ENCODE measurements around the gene ACP1. TPM values are rescaled to one million over a fixed set of nuclear protein-coding genes. Genes with fewer than 3 reads are reported as not detected.

The ACP1 gene
- total and polyA plus RNA-seq, 11 donors, result 51.4 to 99.7 (median 64.7) TPM

- ATAC-seq (no peak), DNase-seq (no peak)
- WGBS, 4 donors, result 85 to 89% (median 88%) methylated on average over 4 of the region's 4 CpGs
- H3K9me3 ChIP-seq, result no peaks in the 10 kb centered on the region
- TF ChIP-seq CTCF (IDR thresholded peaks at IDR 0.05) (no peak), POLR2A (IDR thresholded peaks at IDR 0.05) (no peak)
- no peak overlapping the region for H3K4me3 ChIP-seq
- H3K27me3 ChIP-seq, result no peaks in the 10 kb centered on the region
- H3K36me3 ChIP-seq, result peaks cover 0 to 86% (median 79%) of the 10 kb centered on the region in 9 donors
- H3K4me1 ChIP-seq, result peaks cover 0 to 10% (median 0%) of the 10 kb centered on the region in 12 donors
- no peak overlapping the region for H3K27ac ChIP-seq
- intact Hi-C loops (cut with DNase I), result no loop called here
Measured at GRCh38 chr2:279366-279765, 14.6 kb downstream of the ACP1 start.

GRCh38 chr2:279956-280649, 15.4 kb downstream of the ACP1 start:
- 52 to 67% (median 60%) methylated on average over 4 of the region's 4 CpGs for WGBS, 4 donors
- no peak overlapping the region for H3K4me3 ChIP-seq
- no peaks in the 10 kb centered on the region for H3K27me3 ChIP-seq
- intact Hi-C loops (cut with DNase I), result no loop called here
- peak overlapping the region in 8 of 12 donors; percentile 10 to 63 (median 33) for H3K27ac ChIP-seq
- DNase-seq, result no peak
- peaks cover 0 to 78% (median 73%) of the 10 kb centered on the region in 9 donors for H3K36me3 ChIP-seq
- peak in 3 of 4 donors; percentile 8 to 50 (median 38) for ATAC-seq
- peaks cover 0 to 13% (median 0%) of the 10 kb centered on the region in 12 donors for H3K4me1 ChIP-seq
- no peaks in the 10 kb centered on the region for H3K9me3 ChIP-seq
- TF ChIP-seq CTCF (IDR thresholded peaks at IDR 0.05), result no peak
- TF ChIP-seq POLR2A (IDR thresholded peaks at IDR 0.05), result no peak

GRCh38 chr2:280650-281110, 15.9 kb downstream of the ACP1 start:
- peak; percentile 48 to 71 (median 51) for ATAC-seq
- no peak overlapping the region for H3K4me3 ChIP-seq
- no peak for TF ChIP-seq CTCF (IDR thresholded peaks at IDR 0.05)
- TF ChIP-seq POLR2A (IDR thresholded peaks at IDR 0.05), result no peak
- H3K36me3 ChIP-seq, result peaks cover 0 to 72% (median 67%) of the 10 kb centered on the region in 9 donors
- WGBS, 4 donors, result 68 to 84% (median 73%) methylated on average over 7 of the region's 7 CpGs
- H3K4me1 ChIP-seq, result peaks cover 0 to 19% (median 0%) of the 10 kb centered on the region in 12 donors
- no peaks in the 10 kb centered on the region for H3K27me3 ChIP-seq
- peak overlapping the region in 8 of 12 donors; percentile 10 to 63 (median 33) for H3K27ac ChIP-seq
- no peak for DNase-seq
- no peaks in the 10 kb centered on the region for H3K9me3 ChIP-seq
- intact Hi-C loops (cut with DNase I), result no loop called here

GRCh38 chr2:281381-281780, 16.6 kb downstream of the ACP1 start:
- DNase-seq (no peak), ATAC-seq (no peak)
- H3K4me1 ChIP-seq, result peaks cover 0 to 21% (median 0%) of the 10 kb centered on the region in 12 donors
- H3K36me3 ChIP-seq, result peaks cover 0 to 65% (median 60%) of the 10 kb centered on the region in 9 donors
- H3K27ac ChIP-seq, result peak overlapping the region in 1 of 12 donors; percentile 10
- no peak overlapping the region for H3K4me3 ChIP-seq
- WGBS, 4 donors, result 97 to 98% (median 97%) methylated on average over 9 of the region's 9 CpGs
- H3K9me3 ChIP-seq, result no peaks in the 10 kb centered on the region
- TF ChIP-seq POLR2A (IDR thresholded peaks at IDR 0.05) (no peak), CTCF (IDR thresholded peaks at IDR 0.05) (no peak)
- no peaks in the 10 kb centered on the region for H3K27me3 ChIP-seq
- intact Hi-C loops (cut with DNase I), result no loop called here

Data from heart left ventricle (tissue), 16 donors.